Gastroesophageal sphincter (tissue), 3 donors: ENCODE data around the gene BCL2L12.

Source experiments
- CTCF ChIP-seq, 4 experiments: fragments of 200-600 bp in 2 of 4; fragments of 450-650 bp in 2 of 4; sonication (generic) in 1 of 4; IDR thresholded peaks; one replicate each; pipeline ENCODE4 v1.5.1; 2017 to 2019; ENCODE audit warnings: antibody characterized with exemption in 4 of 4, mild to moderate bottlenecking in 2 of 4, moderate library complexity in 2 of 4
- EP300 ChIP-seq: sonication (generic); formaldehyde crosslinking; IDR thresholded peaks from one replicate; pipeline ENCODE4 v1.6.1; 2017; ENCODE audit warnings: antibody characterized with exemption, mild to moderate bottlenecking
- POLR2AphosphoS5 ChIP-seq: sonication (generic); formaldehyde crosslinking; IDR thresholded peaks from one replicate; pipeline ENCODE4 v1.6.1; 2017; ENCODE audit warnings: antibody characterized with exemption

- TF ChIP-seq POLR2AphosphoS5 (peak; percentile 53), CTCF (IDR thresholded peaks at IDR 0.05) (no peak), EP300 (no peak)
These were observed 11.1 kb downstream of the BCL2L12 start for GRCh38 chr19:49676784-49677230.
